G401 (cell line): ENCODE results near the gene NBPF11. TPM values are rescaled to one million over a fixed set of nuclear protein-coding genes. Genes with fewer than 3 reads are reported as not detected.
"Not testable (repeated sequence)": the region's sequence is repeated elsewhere in the genome, so short reads cannot be mapped to it uniquely, and the experiment has no call there.

ENCODE experiments used
- DNase-seq: peaks from one replicate; pipeline ENCODE4 v3.0.0-alpha.2; 2015; ENCODE audit warnings: low spot score
- in situ Hi-C: cut with HindIII; loops from 2 replicates; pipeline ENCODE4 v1.10.0; 2016; ENCODE audit warnings: low sequenced_read_pairs, mixed read lengths
- total RNA-seq: library from RNA; depleted of rRNA; stranded (reverse); fragments of >200 nt; shearing (Covaris generic); gene quantifications from 2 replicates; pipeline ENCODE4 v1.2.3, GENCODE V29; 2014; rRNA removed

Gene NBPF11
- total RNA-seq, 1 experiment from 2014 or later: 2.9 TPM

- DNase-seq, in situ Hi-C loops: not testable (repeated sequence)
Observed at GRCh38 chr1:148073392-148073791, 78.7 kb downstream of the NBPF11 start.

DNA sequence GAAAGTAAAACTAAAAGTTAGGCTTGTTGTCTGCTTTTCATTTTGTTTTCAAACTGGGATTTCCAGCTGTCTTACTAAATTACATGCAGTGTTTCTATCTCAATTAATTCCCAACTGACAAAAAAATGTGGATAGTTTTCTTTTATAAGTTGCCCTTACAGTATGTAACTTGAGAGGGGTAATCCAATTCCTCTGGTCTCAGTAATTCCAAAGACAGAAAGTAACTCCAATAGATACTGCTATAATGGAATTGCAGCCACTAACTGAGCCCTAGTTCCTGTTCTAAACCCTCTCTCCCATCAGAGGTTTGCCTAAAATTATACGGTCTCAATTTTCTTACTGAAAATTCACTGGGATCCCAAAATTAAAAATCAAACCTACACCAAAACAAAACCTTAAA lies 83.5 kb downstream of the NBPF11 start:
- DNase-seq, in situ Hi-C loops: not testable (repeated sequence)

GRCh38 chr1:148068201-148068600 lies 83.9 kb downstream of the NBPF11 start:
- in situ Hi-C loops, DNase-seq: not testable (repeated sequence)

DNA sequence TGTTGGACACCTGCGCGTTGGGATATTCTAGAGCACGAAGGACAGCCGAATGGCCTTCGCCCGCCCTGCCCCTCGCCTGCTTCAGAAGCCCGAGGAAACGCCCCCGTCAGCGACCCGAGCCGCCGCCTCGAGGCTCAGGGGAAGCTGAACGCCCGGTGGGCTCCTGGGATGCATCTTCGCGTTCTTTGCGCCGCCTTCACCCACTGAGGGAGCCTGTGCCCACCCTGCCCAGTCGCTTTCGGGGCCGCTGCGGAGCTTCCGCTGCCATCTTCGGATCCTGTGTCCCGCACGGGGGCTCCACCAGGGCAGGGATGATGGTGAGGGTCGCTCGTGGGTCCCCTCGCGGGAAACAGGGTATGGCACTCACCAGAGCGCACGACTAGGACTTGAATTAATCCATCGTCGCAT lies 91.8 kb downstream of the NBPF11 start:
- DNase-seq, in situ Hi-C loops: not testable (repeated sequence)

DNA sequence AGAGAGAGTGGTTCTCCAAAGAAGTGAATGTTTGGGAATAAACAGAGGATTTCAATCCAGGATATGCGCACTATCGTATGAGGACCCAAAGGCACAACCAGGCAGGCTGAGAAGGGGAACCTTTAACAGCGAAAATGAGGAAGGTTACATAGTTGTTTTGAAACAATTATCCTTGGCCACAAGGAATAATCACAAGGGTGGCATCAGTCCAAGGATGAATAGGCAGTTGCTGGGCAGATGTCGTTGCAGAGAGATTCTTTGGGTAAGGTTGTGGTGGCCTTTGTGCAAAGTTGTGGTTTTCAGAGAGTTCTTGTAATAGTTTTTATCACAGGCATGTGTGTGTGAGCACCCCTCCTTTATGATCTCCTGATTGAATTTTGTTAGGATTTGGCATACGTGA lies 94.7 kb downstream of the NBPF11 start:
- DNase-seq, in situ Hi-C loops: not testable (repeated sequence)

Other genes starting within 250 kb of the NBPF11 start
- not detected in 2 replicates for gene GJA8, start 249.5 kb downstream of the NBPF11 start, total RNA-seq
- gene GPR89B, start 223.9 kb downstream of the NBPF11 start, total RNA-seq: 12.1 and 27.5 TPM in 2 replicates